Medulla oblongata (tissue), 1 donor: ENCODE data around the gene PHLPP1.
"Not testable (repeated sequence)": the region's sequence is repeated elsewhere in the genome, so short reads cannot be mapped to it uniquely, and the experiment has no call there.

ENCODE experiments used
- DNase-seq: peaks from one replicate; pipeline ENCODE4 v3.0.0-alpha.2; 2015; ENCODE audit errors: extremely low spot score

Gene PHLPP1

DNA sequence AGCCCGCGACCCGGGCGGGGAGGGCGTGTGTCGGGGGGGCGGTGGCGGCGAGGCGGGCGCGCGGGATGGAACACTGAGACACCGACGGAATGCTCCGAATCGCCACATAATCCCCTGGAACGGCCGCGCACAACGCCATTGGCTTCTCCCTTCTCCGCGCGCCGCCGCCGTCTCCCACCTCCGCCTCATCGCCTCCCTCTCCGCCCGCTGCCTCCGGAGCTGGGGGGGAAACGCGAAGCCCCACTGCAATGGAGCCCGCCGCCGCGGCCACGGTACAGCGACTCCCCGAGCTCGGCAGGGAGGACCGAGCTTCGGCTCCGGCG is at the start of gene PHLPP1:
Gene PHLPP1, plus strand, starts transcription at position 106 of the 323 bp plus-strand sequence. Its CDS starts 143 bp downstream, at position 249.
- DNase-seq = no peak

DNA sequence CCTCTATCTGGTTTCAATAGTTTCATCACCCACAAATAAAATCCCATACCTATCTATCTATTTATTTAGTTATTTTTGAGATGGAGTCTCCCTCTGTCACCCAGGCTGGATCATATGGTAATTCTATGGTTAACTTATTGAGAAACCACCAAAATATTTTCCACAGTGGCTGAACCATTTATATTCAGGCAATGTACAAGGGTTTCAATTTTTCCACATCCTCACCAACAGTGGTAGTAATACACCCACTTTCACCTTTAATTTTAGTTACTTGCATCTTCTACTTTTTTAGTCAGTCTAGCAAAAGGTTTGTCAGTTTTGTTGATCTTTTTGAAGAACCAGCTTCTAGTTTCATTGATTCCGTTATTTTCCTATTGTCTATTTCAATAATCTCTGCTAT is 46.1 kb upstream of the PHLPP1 start:
- DNase-seq = no peak

DNA sequence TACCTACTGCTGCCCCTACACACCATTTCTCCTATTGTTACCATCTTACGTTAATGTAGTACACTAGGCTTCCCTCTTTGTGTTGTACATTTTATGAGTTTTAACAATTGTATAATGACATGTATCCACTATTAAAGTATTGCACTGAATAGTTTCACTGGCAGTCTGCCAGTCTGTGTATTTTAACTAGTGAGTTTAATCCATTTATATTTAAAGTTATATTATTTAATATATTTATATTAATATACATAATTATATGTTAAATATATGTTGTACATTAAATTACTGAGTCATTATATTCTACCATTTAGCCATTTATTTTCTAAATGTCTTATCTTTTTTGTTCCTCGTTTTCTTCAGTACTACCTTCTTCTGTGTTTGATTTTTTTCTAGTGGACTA is 44.8 kb upstream of the PHLPP1 start:
- DNase-seq = no peak

DNA sequence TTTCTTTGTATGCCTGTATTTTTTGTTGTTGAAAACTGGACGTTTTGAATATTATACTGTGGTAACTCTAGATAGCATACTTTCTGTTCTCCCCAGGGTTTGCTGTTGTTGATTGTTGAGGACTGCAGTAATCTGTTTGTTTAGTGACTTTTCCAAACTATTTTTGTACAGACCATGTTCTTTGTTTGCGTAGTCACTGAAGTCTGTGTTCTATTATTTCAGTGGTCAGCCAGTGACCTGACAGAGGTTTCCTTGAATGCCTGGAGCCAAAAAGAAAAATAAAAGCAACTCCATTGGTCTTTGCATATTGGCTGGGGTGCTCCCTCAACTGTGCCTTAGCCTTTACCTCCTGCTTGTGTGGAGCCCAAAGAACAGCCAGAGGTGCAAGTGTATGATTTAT is 42.7 kb upstream of the PHLPP1 start:
- no peak for DNase-seq

DNA sequence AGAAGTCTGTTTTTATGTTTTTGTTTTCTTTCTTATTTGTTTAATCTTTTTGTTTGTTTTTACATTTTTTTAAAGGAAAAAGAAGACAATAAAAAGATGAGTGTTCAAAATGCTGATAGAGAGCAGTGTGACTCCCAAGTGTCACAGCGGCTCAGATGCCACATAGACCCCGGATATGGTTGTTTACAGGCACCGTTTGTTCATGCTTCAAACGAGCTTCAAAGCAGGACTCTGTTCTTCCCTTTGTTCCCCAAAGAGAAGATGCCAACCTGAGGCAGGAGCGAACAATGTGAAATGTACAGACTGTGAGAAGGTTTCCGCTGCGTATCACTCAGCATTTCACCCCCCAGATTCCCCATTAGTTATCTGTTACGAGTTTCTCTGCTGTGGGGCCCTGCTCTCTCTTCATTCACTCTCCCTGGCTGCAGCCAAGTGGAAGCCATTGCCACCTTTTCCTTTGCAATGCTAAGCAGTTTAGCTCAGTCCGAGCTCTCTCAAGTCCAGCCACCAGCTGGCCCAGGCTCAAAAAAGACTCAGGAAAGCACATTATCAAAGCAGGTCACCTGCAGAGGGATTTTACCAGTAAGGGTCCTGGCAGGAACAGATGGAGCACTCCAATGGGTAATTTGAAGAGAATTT is 36.4 kb upstream of the PHLPP1 start:
- DNase-seq = no peak

DNA sequence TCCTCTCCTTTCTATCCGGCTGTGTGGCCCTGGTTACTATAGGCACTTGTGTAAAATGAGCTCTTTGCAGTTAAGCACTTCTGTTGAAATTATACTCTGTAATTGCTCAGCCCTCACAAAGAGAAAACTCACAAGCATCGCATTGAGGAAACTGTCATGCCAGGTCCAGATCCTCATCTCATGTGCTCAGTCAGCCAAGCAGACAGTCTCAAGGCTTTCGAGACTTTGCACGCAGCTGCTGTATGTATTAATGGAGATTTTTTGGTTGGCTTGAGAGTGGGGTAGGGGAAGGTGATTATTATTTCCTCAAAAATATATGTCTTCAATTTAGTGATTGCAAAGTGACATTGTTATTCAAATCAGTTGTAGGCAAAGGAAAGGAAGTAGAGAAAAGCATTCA is 33.0 kb upstream of the PHLPP1 start:
- peak; percentile 28 for DNase-seq

DNA sequence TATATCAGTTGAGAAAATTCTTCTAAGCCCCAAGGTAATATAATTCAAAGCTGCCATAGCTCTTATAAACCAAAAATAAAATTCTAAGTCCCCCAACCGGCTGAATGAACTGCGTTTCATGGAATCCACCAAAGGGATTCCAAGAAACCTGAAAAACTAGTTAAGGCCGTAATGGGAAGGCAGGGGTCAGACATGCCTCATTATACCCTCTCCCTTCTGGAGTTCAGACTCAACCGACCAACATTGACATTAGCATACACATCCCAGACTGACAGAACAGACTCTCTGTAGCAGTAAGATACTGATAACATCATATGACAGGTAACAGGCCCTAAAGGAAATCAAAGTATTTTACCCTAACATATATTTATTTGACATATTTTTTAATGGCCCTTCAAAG is 31.4 kb upstream of the PHLPP1 start:
- no peak for DNase-seq

DNA sequence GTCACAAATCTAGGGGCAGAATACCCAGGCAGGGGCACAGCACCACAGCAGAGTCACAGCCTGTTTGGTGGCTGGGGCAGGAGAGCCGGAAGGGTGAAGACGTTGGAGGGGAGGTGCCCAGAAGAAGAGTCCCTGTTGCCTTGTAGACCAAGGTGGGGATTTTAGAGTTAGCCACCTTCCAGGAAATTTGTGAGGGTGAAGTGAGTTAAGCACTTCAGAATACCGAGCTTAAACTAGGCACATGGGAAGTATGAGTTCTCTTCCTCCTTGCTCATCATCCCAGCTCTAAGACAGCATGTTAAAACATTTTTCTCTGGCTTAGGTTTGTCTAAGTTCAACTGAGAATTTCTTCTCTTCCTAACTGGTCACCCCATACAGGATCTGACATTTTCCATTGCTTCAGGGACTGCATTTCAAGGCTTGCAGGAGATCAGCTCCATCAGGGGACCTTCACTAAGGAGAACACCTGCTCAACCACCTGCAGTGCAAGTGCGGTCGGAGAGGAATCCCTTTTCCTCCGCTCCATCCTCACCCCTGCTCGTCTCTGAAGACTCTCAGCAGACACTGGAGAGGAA is 26.5 kb upstream of the PHLPP1 start:
- DNase-seq = no peak

DNA sequence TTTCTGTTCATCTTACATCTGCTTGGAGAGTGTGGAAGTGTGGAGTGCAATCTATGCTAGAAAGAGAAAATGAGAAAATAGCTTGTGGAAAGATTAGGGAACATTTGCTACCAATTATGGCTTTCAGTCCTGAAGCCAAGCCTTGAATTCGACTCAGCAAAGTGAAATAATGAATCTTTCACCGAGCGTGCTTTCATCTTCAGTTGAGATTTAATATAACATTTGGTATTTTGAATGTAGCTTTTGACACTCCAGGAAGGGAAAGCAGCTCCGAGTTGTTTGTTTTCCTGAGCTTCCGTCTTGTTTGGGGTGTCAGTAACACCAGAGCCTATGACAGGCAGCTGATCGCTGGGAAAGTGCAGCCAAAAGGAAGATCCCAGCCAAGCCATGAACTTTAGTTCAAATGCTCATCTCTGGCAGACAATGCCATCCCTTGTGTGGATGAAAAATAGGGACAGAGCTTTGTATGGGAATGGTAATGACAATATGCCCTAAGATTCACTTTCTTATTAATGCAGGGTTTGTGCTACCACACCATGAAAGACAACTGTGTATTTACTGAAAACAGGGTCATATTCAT is 25.0 kb upstream of the PHLPP1 start:
- DNase-seq = peak; percentile 97

DNA sequence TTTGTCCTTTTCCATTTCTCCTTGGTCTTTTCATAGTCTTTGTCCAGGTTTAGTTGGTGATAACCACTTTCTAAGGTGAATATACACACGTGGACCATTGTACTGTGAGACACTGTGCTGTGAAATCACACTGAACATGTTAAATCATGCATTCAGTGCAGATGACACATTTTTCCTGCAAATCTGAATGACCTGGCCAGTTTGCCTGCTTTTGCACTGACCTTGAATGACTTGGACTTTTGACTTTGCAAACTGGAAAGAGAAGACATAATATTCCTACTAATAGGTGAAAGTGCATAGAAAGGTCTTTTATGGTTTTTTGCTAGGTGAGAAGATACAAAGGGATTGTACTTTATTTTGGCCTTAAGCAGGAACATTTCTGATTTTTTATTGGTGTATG is 21.7 kb upstream of the PHLPP1 start:
- DNase-seq = no peak

DNA sequence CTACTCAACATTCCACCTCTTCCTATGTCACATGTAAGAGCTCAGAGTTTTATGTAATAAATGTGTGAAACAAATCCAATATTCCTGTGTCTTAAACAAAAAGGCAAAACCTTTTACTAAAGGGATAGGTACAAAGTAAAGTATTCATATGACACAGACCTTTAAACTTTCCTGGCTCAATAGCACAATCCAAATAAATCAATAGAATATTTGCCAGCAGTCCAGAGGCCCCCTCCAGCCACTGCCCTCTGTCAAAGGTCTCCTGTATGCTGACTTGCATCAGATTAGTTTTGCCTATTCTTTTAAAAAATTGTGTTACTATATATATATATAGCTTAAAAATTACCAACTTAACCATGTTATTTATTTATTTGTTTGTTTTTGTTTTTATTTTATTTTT is 17.7 kb upstream of the PHLPP1 start:
- no peak for DNase-seq

DNA sequence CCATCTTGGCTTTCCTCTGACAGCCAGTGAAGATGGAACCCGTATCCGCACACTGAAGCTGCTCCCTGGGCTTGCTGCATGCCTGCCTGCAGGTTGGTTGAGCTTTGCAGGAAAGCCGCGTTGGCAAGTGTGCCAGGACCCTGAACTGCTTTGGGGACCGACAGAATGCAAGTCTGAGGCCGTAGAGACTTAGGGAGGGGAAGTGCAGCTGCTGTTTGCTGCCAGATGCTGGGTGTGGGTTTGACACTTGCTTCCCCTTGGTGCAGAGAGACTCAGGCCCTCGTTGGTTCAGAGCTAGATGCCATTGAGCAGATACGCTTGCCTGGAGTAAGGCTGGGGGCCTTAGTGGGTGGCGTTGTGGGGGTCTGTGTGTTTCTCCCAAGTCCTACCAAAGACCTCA is 13.1 kb upstream of the PHLPP1 start:
- DNase-seq = no peak

DNA sequence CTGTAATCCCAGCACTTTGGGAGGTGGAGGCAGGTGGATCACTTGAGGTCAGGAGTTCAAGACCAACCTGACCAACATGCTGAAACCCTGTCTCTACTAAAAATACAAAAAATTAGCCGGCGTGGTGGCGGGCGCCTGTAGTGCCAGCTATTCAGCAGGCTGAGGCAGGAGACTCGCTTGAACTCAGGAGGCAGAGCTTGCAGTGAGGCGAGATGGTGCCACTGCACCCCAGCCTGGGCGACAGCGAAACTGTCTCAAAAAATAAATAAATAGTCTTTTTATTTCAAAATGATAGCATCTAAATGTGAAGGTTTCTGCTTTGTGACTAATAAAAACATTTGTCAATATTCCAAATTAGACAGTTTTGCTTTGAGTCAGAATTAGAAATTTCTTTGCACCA is 8.5 kb upstream of the PHLPP1 start:
- not testable (repeated sequence) for DNase-seq

DNA sequence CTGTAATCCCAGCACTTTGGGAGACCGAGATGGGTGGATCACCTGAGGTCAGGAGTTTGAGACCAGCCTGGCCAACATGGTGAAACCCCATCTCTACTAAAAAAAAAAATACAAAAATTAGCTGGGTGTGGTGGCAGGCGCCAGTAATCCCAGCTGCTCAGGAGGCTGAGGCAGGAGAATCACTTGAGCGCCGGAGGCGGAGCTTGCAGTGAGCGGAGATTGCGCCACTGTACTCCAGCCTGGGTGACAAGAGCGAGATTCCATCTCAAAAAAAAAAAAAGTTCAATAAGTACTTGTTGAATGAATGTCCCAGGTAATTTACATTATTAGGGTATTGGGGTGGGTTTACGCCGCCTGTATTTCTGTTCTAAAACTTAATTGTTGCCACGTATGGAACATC is 5.4 kb upstream of the PHLPP1 start:
- DNase-seq = not testable (repeated sequence)

DNA sequence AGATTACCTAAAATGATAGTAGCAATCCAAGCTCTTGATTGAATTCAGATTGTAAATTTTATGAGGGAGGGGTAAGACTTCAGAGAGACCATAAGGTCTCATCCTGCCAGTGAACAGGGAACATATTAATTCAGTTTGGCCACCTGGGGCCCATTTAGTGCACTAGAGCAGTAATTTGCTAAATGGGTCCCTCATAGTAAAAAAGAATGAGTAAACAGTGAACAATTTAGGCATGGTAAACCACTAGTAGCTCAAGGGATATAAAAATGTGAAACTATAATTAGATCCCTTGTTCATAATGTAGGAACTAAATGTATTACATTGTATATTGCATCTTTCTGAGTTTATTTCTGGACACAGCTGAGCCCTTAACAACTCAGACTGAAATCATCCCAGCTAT is 4.9 kb upstream of the PHLPP1 start:
- no peak for DNase-seq

DNA sequence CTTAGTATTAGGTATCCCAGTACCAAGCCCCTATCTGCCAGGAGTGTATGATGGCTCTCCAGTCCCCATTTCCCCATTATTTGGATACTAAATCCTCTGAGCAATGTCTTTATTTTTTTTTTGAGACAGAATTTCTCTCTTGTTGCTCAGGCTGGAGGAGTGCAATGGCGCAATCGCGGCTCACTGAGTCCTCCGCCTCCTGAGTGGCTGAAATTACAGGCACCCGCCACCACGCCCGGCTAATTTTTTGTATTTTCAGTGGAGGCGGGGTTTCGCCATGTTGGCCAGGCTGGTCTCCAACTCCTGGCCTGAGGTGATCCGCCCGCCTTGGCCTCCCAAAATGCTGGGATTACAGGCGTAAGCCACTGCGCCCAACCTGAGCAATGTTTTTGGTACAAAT is 3.6 kb upstream of the PHLPP1 start:
- DNase-seq = no peak

DNA sequence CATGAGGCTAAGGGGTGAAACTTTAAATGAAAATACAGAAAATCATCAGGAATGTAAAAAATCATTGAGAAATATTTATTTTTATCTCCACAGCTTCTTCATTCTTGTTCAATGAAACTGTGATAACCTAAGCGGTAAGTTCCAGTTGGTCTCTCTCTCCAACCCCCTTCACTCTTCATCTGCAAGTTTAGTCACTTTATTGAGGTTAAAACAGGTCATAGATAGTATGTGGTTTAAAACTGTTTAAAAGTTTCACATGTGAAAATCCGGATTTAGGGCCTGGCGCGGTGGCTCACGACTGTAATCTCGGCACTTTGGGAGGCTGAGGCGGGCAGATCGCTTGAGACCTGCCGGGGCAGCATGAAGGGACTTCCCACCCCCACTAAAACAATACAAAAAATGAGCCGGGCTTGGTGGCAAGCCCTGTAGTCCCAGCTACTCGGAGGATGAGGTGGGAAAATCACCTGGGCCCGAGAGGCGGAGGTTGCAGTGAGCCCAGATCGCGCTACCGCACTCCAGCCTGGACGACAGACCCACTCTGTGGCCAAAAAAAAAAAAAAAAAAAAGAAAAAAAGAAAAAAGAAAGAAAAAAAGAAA is 1.6 kb upstream of the PHLPP1 start:
- DNase-seq = no peak

DNA sequence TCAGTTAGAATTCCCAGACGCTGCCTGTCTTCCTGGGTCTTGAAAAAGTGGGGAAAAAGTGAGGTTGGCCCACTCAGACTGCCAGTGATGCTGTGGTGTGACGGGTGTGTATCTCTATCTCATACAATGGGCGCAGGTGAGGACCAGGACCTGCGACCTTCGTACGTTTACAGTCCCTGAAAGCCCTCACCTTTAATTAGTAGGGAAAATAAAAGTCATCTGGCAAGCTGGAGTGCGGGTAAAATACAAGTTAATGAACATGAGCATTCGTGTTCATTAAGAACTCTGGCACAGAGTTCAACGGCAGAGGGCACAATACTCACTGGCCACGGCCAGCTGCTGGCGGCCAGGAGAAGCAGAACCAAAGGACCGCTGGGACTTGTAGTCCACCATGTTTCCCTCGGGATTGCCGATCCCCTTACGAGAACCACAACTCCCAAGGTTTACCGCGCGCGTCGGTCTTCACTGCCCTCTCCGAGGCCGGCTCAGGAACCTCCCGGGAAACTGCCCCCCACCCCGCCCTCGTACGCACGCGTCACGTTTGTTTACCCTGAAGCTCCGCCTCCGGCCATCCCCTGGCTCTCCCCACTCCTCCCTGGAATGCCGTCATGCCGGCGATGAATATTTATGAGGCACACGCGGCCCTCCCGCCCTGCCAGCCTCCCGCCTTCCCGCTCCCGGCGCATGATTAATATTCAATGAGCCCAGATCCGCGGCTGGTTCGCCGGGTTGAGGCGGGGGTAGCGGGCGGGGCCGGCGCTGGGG is 488 bp upstream of the PHLPP1 start:
- peak; percentile 100 for DNase-seq

DNA sequence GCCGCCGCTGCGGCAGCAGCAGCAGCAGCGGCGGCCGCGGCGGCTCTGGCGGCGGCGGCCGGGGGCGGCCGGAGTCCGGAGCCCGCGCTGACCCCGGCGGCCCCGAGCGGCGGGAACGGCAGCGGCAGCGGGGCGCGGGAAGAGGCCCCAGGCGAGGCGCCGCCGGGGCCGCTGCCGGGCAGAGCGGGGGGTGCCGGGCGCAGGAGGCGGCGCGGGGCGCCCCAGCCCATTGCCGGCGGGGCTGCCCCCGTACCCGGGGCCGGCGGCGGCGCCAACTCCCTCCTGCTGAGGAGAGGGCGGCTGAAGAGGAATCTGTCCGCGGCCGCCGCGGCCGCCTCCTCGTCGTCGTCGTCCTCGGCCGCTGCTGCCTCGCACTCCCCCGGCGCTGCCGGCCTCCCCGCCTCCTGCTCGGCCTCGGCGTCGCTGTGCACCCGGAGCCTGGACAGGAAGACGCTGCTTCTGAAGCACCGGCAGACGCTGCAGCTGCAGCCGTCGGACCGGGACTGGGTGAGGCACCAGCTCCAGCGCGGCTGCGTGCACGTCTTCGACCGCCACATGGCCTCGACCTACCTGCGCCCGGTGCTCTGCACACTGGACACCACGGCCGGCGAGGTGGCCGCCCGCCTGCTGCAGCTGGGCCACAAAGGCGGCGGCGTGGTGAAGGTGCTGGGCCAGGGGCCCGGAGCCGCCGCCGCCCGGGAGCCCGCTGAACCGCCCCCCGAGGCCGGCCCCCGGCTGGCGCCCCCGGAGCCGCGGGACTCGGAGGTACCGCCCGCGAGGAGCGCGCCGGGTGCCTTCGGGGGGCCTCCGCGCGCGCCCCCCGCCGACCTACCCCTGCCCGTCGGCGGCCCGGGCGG is 646 bp downstream of the PHLPP1 start:
- DNase-seq = no peak

DNA sequence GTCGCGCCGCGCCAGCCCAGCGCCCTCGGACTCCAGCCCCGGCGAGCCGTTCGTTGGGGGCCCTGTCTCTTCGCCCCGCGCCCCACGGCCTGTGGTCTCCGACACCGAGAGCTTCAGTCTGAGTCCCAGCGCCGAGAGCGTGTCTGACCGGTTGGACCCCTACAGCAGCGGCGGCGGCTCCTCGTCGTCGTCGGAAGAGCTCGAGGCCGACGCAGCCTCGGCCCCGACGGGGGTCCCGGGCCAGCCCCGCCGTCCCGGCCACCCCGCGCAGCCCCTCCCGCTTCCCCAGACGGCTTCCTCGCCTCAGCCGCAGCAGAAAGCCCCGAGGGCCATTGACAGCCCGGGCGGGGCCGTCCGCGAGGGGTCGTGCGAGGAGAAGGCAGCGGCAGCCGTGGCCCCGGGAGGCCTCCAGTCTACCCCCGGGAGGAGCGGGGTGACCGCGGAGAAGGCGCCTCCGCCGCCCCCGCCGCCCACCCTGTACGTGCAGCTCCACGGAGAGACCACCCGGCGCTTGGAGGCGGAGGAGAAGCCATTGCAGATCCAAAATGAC is 1.4 kb downstream of the PHLPP1 start:
- peak; percentile 49 for DNase-seq

DNA sequence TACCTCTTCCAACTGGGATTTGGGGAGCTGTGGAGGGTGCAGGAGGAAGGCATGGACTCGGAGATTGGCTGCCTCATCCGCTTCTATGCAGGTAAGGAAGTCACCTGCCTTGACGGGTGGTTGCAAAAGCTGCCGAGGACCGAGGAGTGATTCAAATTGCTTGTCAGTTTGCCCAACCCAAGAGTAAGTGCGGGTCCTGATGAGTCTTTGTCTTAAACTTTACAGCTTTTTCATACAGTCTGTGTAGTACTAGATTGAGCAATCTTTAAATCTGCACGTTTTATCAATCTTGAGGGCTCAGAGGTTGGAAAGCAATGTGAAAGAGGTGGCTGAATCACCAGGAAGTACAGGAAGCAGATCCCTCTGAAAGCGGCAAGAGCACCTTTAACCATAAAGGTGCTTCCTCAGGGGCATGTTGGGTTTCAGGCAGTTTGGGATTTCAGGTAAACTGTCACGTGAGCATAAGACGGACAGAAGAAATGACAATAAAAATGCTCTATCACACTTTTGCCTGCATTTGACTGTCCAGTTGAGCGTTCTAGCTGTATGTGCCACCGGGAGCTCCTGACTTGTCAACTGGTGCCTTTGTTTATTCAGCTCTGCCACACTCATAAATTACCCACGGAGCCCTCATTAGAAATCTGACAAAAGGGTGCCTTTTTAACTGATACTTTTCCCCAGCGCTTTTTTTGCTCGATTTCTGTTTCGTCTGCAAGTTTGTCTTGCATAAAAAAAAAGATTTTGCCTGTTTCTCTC is 2.0 kb downstream of the PHLPP1 start:
- DNase-seq = peak; percentile 87
